ENCODE data around the gene PLXNA2. TPM values are rescaled to one million over a fixed set of nuclear protein-coding genes. Genes with fewer than 3 reads are reported as not detected.

PLXNA2 gene
- total RNA-seq, 1 donor from 2014 or later = 0.82 TPM

DNA sequence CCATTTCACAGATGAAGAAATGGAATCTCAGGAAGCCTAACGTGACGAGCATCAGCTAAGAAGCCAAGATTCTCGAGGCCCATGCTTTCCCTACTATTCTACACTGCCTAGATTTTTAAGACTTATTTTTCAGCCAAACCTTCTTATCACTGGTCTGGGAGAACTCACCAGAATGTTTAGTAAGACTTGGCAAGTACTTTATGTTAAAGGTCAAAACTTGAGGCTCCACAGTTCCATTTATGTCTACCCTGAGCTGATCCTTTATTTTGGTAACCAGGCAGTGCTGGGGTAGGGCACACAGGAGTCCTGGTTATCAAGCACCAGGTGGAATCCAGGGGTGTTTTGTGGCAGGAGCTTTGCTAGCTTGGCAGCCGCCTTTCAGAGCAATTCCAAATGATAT, 16.8 kb downstream of the PLXNA2 start:
- ChIA-PET CTCF (no interaction called here), POLR2A (no interaction called here)
- H3K9me3 Mint-ChIP-seq = no peaks in the 10 kb centered on the region
- peaks cover 18% of the 10 kb centered on the region for H3K27me3 Mint-ChIP-seq
- H3K36me3 Mint-ChIP-seq (ENCODE audit: low read depth) = no peaks in the 10 kb centered on the region
- TF ChIP-seq, protein P1, sequence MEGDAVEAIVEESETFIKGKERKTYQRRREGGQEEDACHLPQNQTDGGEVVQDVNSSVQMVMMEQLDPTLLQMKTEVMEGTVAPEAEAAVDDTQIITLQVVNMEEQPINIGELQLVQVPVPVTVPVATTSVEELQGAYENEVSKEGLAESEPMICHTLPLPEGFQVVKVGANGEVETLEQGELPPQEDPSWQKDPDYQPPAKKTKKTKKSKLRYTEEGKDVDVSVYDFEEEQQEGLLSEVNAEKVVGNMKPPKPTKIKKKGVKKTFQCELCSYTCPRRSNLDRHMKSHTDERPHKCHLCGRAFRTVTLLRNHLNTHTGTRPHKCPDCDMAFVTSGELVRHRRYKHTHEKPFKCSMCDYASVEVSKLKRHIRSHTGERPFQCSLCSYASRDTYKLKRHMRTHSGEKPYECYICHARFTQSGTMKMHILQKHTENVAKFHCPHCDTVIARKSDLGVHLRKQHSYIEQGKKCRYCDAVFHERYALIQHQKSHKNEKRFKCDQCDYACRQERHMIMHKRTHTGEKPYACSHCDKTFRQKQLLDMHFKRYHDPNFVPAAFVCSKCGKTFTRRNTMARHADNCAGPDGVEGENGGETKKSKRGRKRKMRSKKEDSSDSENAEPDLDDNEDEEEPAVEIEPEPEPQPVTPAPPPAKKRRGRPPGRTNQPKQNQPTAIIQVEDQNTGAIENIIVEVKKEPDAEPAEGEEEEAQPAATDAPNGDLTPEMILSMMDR (IDR thresholded peaks at IDR 0.05) = no peak
- H3K4me3 Mint-ChIP-seq = no peak overlapping the region
- H3K27ac Mint-ChIP-seq = no peak overlapping the region
- DNase-seq = no peak
- ATAC-seq (ENCODE audit: low read depth) = no peak
- intact Hi-C loops (cut with micrococcal nuclease) = no loop called here
- H3K4me1 Mint-ChIP-seq = no peaks in the 10 kb centered on the region

DNA sequence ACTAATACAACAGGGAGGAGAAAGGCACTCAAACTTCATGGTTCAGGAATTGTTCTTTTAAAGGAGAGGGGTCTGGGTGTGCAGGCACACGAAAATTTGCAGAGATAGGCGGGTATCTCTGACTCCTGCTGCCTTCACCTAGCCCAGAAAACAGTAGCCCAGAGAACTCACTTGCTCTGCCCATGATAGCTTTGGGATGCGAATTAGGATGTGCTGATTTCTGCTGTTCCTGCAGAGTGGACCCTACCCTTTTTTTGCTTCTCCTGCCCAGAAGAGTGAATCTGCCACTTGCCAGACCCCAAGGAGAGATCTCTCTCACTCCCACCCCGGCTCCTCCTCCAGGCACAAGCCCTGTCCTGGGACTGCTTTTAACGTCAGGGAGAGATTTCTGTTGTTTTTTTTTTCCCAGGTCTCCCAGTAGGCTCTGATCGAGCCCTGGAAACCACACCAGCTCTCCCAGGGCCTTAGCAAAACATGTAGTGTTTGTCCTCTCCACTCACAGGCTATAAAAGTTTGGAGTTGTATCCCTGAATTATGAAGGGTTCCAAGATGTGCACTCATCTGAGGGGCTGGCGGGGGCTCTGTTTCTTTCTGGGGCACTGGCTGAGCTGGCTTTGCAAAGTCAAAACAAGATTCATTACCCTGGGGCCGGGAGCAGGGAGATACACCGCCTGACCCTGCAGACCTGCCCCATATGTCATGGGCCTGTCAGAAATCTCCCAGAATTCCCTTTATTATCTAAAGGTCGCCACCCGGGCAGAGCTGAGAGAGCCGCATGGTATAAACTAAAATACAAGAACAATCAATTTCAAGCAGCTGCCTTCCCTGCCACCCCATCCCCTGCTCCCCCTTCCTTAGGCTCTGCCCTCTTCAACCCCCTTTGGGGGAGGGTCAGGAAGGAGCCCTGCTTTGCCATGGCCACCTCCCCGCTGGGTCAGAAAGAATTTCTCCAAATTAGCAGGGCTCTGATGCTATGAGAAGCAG, 17.9 kb downstream of the PLXNA2 start:
- POLR2A ChIA-PET = no interaction called here

GRCh38 chr1:208224192-208224713, 19.9 kb downstream of the PLXNA2 start:
- no peaks in the 10 kb centered on the region for H3K4me1 Mint-ChIP-seq
- ChIA-PET POLR2A (no interaction called here), CTCF (no interaction called here)
- H3K27me3 Mint-ChIP-seq = peaks cover 12% of the 10 kb centered on the region
- H3K9me3 Mint-ChIP-seq = no peaks in the 10 kb centered on the region
- intact Hi-C loops (cut with micrococcal nuclease) = no loop called here
- no peak overlapping the region for H3K4me3 Mint-ChIP-seq
- DNase-seq (no peak), ATAC-seq (ENCODE audit: low read depth) (no peak)
- no peaks in the 10 kb centered on the region for H3K36me3 Mint-ChIP-seq (ENCODE audit: low read depth)
- no peak overlapping the region for H3K27ac Mint-ChIP-seq
- TF ChIP-seq, protein P1 (IDR thresholded peaks at IDR 0.05) = no peak

More for the DNA sequence above, 17.9 kb downstream of the PLXNA2 start:
- intact Hi-C loops (cut with micrococcal nuclease) = no loop called here
- TF ChIP-seq, protein P1 (IDR thresholded peaks at IDR 0.05) = no peak
- no peaks in the 10 kb centered on the region for H3K4me1 Mint-ChIP-seq
- H3K36me3 Mint-ChIP-seq (ENCODE audit: low read depth) = no peaks in the 10 kb centered on the region
- DNase-seq (no peak), ATAC-seq (ENCODE audit: low read depth) (no peak)
- H3K9me3 Mint-ChIP-seq = no peaks in the 10 kb centered on the region
- H3K27me3 Mint-ChIP-seq = peaks cover 18% of the 10 kb centered on the region
- H3K4me3 Mint-ChIP-seq = no peak overlapping the region
- CTCF ChIA-PET = no interaction called here
- H3K27ac Mint-ChIP-seq = no peak overlapping the region

GRCh38 chr1:208223136-208223535, 21.0 kb downstream of the PLXNA2 start:
- no peaks in the 10 kb centered on the region for H3K9me3 Mint-ChIP-seq
- no peak for ATAC-seq (ENCODE audit: low read depth)
- ChIA-PET POLR2A (no interaction called here), CTCF (no interaction called here)
- H3K27me3 Mint-ChIP-seq = peaks cover 6% of the 10 kb centered on the region
- H3K4me3 Mint-ChIP-seq = no peak overlapping the region
- H3K4me1 Mint-ChIP-seq = no peaks in the 10 kb centered on the region
- H3K27ac Mint-ChIP-seq = no peak overlapping the region
- intact Hi-C loops (cut with micrococcal nuclease) = no loop called here
- no peak for DNase-seq
- TF ChIP-seq, protein P1 (IDR thresholded peaks at IDR 0.05) = no peak
- H3K36me3 Mint-ChIP-seq (ENCODE audit: low read depth) = no peaks in the 10 kb centered on the region

DNA sequence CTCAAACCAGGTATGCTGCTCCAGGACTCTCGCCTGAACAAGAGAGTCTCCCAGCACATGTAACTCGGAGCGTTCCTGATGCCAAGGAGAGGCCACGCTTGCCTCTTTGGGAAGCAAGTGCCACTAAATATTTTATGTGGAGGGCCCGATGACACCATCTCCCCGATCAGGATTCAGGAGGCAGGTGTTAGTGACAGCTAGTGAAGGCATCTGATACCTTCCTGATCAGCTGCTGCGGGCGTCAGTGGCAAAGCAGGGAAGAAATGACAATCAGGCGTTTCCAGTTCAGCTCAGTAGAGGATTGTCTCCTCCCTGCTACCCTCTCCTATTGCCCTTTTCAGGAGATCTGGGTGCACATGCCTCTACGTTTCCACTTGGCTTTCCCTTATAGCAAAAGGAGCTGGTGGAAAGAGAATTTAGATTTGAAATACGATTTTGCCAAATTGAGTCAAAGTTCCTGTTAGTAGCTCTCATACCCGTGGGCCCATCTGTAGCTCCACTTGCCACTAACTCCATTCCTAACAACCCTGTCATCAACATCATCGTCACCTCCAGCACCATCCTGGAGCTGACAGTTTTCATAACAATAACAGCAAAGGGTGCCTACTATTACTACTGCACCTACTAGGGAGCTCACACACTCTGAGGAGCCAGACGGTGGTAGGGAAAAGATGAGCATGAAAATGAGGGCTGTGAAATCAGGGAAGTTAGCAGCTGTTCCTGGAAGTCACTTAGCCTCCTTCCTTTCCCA, 21.6 kb downstream of the PLXNA2 start:
- POLR2A ChIA-PET = no interaction called here
- Mint-ChIP-seq H3K4me3 (no peak overlapping the region), H3K9me3 (no peaks in the 10 kb centered on the region), H3K27me3 (peaks cover 6% of the 10 kb centered on the region), H3K36me3 (ENCODE audit: low read depth) (no peaks in the 10 kb centered on the region), H3K27ac (no peak overlapping the region), H3K4me1 (no peaks in the 10 kb centered on the region)
- intact Hi-C loops (cut with micrococcal nuclease) = no loop called here
- TF ChIP-seq, protein P1 (IDR thresholded peaks at IDR 0.05) = no peak
- CTCF ChIA-PET = no interaction called here
- DNase-seq (no peak), ATAC-seq (ENCODE audit: low read depth) (no peak)

Data from activated B cell treated with CpG ODN at 0.5 μM for 24 hours (primary cell).